Smooth muscle cell of the brain vasculature (primary cell): ENCODE measurements around the gene ARHGAP9.
A peak's percentile ranks its signal among the peaks of the same experiment; 100 is the strongest.
"Not testable (repeated sequence)": the region's sequence is repeated elsewhere in the genome, so short reads cannot be mapped to it uniquely, and the experiment has no call there.

Experiments
- DNase-seq: peaks from one replicate; pipeline ENCODE4 v3.0.0-alpha.2; 2012; ENCODE audit warnings: low read depth, low spot score

The ARHGAP9 gene

DNA sequence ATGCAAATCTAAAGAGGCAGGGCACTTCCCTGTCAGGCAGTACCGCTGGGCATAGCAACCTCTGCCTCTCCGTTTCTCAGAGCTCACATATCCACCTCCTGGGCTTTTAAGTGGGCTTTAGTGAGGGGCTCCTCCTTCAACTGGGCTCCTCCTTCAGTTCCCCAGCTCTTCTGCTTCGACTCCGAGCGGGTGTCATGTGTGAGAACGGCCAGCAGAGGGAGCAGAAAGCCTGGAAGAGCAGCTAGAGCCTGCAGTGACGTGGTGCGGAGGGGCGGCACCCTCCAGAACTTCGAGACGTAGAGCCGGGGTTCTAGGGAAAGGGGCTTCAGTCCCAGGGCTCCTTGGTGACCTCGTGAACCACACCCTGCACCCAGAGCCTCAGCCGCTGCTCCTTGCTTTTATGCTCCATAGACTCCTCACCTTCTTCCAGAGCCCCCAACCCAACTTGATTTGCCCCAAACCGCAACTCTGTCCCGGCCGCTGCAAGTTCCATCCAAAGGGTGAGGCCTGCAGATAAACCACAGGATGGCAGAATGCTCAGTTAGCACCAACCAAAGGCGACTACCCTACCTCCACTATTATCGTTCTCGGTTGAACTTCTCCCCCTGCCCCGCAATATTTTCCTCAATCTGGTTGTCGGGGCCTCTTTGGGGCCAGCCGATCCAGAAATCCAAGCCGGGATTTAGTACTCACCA lies 20.5 kb downstream of the ARHGAP9 start:
- DNase-seq = peak; percentile 96

DNA sequence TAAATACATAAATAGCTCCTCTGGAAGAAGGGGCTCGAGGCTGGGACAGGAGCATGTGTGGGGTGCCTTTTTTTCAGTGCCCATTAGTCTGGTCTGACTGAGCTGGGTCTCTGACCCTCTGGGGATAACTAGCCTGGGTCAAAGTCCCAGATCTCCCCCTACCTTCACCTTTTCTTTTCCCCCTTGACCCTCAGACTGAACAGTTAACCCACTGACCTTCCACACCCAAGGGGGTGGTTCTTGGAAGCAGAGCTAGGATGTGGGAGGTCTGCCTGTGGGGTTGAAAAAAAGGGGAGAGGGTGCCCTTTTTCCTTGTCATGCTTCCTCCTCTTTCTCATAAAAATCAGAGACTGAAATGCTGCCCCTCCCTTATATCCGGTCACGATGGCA lies 21.0 kb downstream of the ARHGAP9 start:
- DNase-seq = no peak

DNA sequence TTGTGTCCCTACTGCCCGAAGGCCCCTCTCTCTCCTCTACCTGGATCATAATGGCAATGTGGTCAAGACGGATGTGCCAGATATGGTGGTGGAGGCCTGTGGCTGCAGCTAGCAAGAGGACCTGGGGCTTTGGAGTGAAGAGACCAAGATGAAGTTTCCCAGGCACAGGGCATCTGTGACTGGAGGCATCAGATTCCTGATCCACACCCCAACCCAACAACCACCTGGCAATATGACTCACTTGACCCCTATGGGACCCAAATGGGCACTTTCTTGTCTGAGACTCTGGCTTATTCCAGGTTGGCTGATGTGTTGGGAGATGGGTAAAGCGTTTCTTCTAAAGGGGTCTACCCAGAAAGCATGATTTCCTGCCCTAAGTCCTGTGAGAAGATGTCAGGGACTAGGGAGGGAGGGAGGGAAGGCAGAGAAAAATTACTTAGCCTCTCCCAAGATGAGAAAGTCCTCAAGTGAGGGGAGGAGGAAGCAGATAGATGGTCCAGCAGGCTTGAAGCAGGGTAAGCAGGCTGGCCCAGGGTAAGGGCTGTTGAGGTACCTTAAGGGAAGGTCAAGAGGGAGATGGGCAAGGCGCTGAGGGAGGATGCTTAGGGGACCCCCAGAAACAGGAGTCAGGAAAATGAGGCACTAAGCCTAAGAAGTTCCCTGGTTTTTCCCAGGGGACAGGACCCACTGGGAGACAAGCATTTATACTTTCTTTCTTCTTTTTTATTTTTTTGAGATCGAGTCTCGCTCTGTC lies 22.8 kb downstream of the ARHGAP9 start:
- no peak for DNase-seq

DNA sequence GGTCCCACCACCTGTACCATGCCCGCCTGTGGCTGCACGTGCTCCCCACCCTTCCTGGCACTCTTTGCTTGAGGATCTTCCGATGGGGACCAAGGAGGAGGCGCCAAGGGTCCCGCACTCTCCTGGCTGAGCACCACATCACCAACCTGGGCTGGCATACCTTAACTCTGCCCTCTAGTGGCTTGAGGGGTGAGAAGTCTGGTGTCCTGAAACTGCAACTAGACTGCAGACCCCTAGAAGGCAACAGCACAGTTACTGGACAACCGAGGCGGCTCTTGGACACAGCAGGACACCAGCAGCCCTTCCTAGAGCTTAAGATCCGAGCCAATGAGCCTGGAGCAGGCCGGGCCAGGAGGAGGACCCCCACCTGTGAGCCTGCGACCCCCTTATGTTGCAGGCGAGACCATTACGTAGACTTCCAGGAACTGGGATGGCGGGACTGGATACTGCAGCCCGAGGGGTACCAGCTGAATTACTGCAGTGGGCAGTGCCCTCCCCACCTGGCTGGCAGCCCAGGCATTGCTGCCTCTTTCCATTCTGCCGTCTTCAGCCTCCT lies 23.4 kb downstream of the ARHGAP9 start:
- DNase-seq = no peak

DNA sequence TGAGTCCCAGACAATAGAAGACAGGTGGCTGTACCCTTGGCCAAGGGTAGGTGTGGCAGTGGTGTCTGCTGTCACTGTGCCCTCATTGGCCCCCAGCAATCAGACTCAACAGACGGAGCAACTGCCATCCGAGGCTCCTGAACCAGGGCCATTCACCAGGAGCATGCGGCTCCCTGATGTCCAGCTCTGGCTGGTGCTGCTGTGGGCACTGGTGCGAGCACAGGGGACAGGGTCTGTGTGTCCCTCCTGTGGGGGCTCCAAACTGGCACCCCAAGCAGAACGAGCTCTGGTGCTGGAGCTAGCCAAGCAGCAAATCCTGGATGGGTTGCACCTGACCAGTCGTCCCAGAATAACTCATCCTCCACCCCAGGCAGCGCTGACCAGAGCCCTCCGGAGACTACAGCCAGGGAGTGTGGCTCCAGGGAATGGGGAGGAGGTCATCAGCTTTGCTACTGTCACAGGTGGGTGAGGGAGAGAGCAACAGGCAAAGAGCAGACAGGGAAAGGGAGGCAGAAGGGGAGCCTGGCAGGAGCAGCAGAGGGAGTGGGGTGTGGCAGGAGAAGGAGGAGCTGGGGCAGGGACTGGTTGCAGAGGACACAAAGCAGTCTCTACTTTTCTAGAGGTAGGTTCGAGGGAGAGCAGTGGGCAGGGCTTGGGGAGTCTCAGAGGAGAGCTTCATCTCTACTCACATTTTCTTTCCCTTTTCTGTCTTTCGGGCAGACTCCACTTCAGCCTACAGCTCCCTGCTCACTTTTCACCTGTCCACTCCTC lies 24.1 kb downstream of the ARHGAP9 start:
- DNase-seq = no peak

DNA sequence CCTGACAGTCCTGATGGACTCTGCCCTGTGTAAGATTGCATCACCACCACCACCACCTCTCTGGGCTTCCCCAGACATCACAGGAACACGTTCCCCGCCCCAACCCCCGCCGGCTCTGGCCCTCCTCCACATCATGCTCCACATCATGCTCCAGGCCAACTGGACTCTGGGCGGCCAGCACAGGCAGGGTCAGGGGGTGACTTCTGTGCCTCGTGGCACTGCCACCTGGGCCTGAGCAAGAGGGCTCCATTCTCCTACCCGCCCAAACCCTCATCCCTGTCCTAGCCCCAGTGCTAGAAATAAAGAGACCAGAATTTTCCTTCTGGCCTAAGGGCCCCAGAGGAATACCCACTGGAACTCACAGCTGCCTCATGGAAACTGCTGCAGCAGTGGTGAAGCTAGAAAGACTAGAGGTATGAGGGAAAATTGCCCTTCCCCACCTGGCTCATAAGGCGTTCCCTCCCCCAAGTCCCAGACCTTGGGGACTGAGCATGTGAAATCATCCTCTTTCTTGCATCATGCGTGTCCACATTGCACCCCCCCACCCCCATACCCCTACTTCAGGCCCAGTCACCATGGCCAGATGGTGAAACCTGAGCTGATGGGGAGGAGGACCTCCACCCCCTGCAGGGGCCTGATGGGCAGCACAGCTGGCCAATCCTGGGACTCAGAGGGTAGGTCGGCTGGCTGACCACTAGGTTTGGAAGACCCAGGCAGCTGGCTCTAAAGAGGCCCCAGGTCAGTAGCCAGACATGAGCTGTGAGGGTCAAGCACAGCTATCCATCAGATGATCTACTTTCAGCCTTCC lies 24.9 kb downstream of the ARHGAP9 start, which contains the start of gene INHBE:
TSS of gene INHBE (plus strand) at position 742 of the 808 bp plus-strand sequence. CDS start 230 bp downstream, outside the sequence.
- no peak for DNase-seq

DNA sequence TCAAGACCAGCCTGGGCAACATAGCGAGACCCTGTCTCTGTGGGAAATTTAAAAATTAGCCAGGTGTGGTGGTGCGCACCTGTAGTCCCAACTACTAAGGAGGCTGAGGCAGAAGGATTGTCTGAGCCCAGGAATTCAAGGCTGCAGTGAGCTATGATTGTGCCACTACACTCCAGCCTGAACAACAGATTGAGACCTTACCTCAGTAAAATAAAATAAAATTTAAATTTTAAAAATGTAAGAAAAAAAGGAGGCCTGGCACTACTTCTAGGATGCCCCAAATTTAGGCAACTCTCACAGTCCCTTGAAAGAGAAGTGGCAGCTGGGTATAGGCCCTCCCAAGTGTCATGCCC lies 25.5 kb downstream of the ARHGAP9 start:
- DNase-seq = no peak

DNA sequence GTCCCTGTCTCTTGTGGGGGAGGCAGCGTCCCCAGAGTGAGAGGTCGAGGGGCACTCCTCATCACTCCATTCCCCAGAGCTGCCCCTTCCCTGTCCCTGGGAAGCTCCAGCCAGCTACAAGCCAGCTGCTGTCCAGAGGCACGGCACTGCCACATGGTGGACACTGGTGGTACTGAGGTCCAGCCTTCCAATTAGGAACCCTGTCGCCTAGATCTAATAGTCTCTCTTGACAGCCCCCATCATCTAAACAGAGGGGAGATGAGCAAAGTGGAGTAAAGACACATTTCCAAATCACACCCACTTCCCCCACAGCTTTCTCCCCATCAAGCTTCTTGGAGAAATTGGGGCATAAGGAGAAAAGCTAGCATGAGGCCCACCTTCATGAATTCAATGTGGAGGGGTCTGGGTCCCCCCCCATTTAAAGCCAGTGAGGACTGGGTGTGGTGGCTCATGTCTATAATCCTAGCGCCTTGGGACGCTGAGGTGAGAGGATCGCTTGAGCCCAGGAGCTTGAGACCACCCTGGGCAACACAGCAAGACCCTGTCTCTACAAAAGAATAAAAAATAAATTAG lies 26.6 kb downstream of the ARHGAP9 start:
- no peak for DNase-seq

DNA sequence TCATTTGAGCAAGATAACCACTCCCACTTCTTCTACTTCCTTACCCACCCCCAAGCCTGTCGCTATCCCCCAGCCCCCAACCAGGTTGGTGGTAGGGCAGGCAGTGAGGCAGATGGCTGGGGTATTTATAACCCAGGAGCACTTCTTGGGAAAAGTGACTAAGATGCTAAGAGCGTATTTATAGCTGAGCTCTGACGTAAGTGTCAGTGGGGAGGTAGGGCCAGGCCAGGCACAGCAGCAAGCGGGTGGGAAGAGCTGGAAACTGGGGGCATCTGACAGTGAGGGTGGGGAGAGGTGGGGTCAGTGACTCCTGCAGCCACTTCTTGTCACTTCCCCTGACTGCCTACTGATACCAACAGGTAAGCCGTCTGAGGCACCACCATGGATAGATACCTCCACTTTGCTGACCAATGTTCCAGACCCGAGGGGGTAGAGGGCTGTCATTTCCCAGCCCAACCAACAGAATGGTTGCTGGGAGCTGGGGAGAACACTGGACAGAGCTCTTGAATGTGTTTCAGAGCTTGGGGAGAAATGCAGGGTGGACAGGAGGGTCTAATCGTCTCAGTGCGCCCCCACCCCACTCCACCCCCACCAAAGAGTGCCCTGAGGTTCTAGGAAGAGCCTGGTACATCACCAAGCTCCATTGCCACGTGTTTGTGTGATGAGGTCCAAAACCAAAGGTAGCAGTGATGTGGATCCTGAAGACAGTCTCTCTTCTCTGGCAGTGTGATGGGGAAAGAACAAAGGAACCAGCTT lies 27.3 kb downstream of the ARHGAP9 start:
- DNase-seq = no peak

DNA sequence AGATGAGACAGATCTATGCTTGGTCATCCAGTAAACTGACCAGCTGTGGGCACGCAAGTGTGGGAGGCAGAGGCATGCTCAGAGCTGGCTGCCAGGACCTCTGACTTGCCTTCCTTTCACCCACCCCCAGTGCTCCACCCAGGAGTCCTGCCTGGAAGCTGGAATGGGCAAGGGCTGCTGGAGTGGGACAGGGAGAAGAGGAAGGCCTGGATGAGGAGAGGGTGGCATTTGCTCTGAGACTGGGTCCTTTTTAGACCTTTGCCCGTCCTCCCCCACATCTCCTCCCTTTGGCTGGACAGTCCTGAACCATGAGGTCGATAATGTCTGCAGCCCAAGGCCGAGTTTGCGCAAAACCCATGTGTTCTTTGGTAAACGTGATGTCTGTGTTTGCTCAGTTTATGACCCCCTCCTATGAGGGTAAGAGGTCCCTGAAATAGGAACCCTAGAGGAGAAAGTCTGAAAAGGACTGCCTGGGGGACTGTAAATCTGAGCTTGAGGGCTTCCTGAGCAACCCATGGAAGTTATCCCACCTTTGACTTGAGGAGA lies 28.4 kb downstream of the ARHGAP9 start:
- no peak for DNase-seq

DNA sequence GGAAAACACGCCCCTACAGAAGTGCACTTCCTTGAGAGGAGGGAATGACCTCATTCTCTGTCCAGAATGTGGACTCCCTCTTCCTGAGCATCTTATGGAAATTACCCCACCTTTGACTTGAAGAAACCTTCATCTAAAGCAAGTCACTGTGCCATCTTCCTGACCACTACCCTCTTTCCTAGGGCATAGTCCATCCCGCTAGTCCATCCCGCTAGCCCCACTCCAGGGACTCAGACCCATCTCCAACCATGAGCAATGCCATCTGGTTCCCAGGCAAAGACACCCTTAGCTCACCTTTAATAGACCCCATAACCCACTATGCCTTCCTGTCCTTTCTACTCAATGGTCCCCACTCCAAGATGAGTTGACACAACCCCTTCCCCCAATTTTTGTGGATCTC lies 29.6 kb downstream of the ARHGAP9 start:
- no peak for DNase-seq

DNA sequence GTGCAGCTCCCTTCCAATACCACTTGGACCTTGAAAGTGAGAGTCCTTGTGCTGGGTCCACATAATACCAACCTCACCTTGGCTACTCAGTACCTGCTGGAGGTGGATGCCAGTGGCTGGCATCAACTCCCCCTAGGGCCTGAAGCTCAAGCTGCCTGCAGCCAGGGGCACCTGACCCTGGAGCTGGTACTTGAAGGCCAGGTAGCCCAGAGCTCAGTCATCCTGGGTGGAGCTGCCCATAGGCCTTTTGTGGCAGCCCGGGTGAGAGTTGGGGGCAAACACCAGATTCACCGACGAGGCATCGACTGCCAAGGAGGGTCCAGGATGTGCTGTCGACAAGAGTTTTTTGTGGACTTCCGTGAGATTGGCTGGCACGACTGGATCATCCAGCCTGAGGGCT lies 30.3 kb downstream of the ARHGAP9 start:
- DNase-seq = no peak

DNA sequence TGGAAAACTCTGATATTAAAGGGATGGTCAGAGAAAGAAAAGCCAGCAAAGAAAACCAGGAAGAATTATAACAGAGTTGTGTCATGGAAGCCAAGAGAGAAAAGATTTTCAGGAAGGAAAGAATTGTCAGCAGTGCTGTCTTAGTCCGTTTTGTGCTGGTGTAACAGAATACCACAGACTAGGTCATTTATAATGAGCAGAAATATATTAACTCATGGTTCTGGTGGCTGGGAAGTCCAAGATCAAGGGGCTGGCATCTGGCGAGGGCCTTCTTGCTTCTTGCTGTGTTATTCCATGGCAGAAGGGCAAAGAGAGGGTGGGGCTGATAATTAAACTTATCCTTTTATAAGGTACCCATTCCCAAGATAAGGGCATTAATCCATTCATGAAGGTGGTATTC lies 31.0 kb downstream of the ARHGAP9 start:
- no peak for DNase-seq

DNA sequence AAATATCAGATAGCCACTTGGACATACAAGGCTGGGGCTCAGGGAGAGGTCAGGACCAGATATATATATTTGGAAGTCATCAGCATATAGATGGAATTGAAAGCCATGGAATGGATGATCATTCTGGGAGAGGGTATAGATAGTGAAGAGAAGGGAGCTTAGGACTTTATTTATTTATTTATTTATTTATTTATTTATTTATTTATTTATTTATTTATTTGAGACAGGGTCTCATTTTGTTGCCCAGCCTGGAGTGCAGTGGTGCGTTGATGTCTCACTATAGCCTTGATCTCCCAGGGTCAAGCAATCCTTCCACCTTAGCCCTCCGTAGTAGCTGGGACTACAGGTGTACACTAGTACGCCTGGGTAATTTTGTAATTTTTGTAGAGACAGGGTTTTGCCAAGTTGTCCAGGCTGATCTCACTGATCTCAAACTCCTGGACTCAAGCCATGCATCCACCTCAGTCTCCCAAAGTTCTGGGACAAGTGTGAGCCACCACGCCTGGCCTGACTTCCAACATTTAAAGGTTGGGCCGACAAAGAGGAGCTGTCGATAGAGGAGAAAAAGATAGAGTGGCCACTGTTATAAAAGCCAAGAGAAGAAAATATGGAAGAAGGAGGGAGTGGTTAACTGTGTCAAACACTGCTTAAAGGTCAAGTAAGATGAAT lies 33.2 kb downstream of the ARHGAP9 start:
- no peak for DNase-seq

DNA sequence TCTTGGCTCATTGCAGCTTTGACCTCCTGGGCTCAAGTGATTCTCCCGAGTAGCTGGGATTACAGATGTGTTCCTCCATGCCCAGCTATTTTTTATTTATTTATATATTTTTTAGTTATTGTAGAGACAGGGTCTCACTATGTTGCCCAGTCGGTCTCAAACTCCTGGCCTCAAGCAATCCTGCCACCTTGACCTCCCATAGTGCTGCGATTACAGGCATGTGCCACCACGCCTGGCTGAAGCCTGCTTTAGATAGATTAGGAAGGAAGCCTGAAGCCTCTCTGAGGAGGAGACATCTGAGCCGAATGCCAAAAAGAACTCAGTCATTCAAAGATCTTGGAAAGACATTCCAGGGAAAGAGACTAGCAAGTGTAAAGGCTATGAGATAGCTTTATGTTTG lies 34.9 kb downstream of the ARHGAP9 start:
- no peak for DNase-seq

DNA sequence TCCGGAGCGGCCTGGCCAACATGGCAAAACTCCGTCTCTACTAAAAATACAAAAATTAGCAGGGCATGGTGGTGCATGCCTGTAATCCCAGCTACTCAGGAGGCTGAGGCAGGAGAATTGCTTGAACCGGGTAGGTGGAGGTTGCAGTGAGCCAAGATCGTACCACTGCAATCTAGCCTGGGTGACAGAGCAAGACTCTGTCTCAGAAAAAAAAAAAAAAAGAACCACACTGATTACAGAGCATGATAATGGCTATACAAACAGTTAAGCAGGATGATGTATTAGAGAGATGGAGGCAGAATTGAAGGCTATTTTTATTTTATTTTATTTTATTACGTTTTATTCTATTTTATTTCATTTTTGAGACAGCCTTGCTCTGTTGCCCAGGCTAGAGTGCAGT lies 35.3 kb downstream of the ARHGAP9 start:
- DNase-seq = not testable (repeated sequence)

DNA sequence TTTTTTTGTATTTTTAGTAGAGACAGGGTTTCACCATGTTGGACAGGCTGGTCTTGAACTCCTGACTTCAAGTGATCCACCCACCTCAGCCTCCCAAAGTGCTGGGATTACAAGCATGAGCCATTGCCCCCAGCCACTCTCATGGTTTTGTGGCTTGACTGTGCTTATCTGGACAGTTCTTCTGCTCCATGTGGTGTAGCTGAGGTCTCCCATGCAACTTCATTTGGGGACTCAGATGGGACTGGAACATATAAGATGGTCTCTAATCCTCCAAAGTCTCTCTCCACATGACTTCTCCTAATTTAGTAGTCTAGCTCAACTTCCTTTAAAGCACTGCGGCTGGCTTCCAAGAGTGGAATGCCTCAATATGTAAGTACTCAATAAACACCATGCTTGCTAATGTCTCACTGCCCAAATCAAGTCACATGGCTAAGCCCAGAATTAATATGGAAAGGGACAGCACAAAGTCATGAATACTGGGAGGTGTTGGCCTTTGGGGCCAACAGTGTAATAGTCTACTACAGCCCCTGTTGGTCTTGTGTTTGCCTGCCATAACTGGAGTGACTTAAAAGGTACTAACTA lies 37.7 kb downstream of the ARHGAP9 start:
- DNase-seq = no peak

DNA sequence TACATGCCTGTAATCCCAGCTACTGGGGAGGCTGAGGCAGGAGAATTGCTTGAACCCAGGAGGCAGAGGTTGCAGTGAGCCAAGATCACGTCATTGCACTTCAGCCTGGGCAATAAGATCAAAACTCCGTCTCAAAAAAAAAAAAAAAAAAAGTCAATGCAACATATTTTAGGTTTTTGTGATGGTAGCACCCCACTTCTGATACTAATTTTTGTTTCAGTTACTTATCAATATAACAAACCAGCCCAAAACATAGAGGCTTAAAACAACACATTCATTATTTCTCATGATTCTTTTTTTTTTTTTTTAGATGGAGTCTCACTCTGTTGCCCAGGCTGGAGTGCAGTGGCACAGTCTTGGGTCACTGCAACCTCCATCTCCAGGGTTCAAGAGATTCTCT lies 38.3 kb downstream of the ARHGAP9 start:
- DNase-seq = not testable (repeated sequence)

DNA sequence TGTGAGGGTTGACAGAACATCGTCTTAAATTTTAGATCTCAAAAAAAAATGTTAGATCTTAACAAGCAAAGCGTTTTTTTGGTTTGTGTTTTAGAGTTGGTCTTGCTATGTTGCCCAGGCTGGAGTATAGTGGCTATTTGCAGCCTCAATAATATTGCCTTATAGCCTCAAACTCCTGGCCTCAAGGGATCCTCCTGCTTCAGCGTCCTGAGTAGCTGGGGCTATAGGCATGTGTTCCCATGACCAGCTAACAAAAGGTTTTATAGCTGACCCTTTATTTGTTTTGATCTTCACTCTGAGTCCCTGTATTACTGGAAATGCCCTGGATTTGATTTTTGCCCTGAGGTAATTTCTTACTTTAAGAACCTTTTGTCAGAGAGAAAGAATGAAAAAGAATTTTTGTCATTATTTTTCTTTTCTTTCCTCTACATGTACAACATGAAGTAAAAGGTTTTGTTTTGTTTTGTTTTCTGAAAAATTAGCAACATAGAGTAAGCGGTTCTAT lies 39.9 kb downstream of the ARHGAP9 start:
- no peak for DNase-seq
